OCI-LY3 (cell line): ENCODE data around the gene XPA.

Source experiments
- H2AFZ ChIP-seq: fragments of 200-600, 300-600 bp; shearing (Covaris generic); 2 replicates; pipeline ENCODE4 v1.6.0; 2014; ENCODE audit warnings: antibody characterized with exemption, low read depth, low read length
- H3K27ac ChIP-seq: fragments of 200-600, 300-600 bp; sonication (generic); 2 replicates; pipeline ENCODE4 v1.5.1; 2014; ENCODE audit warnings: mild to moderate bottlenecking, low read length, moderate library complexity, mixed read lengths
- H3K27me3 ChIP-seq: fragments of 200-600, 300-600 bp; sonication (generic); 2 replicates; pipeline ENCODE4 v1.6.1; 2014; ENCODE audit warnings: low read depth, low read length, mixed read lengths
- H3K36me3 ChIP-seq: fragments of 200-600, 300-600 bp; sonication (generic); replicated peaks from 2 replicates; pipeline ENCODE3; 2014; ENCODE audit warnings: low read depth, low read length, mixed read lengths
- H3K4me1 ChIP-seq: fragments of 300-600, 200-600 bp; sonication (generic); 2 replicates; pipeline ENCODE4 v1.6.1; 2014; ENCODE audit warnings: low read length, mixed read lengths
- H3K4me2 ChIP-seq: fragments of 200-600, 300-600 bp; sonication (generic); 2 replicates; pipeline ENCODE4 v1.6.1; 2014; ENCODE audit warnings: low read length, mixed read lengths
- H3K4me3 ChIP-seq: fragments of 300-600, 200-600 bp; sonication (generic); 2 replicates; pipeline ENCODE4 v1.5.1; 2014; ENCODE audit warnings: antibody characterized with exemption, mild to moderate bottlenecking, low read length, moderate library complexity
- H3K79me2 ChIP-seq: fragments of 300-600, 200-600 bp; shearing (Covaris generic); 2 replicates; pipeline ENCODE4 v1.6.1; 2014; ENCODE audit warnings: mild to moderate bottlenecking, low read length, mixed read lengths
- H3K9ac ChIP-seq: fragments of 300-600, 200-600 bp; shearing (Covaris generic); 2 replicates; pipeline ENCODE4 v1.6.0; 2014; ENCODE audit warnings: mild to moderate bottlenecking, low read length, moderate library complexity
- H3K9me3 ChIP-seq: fragments of 200-600, 300-600 bp; shearing (Covaris generic); 2 replicates; pipeline ENCODE4 v1.6.1; 2014; ENCODE audit warnings: low read length, mixed read lengths; ENCODE audit not compliant: insufficient read depth
- H4K20me1 ChIP-seq: fragments of 200-600, 300-600 bp; sonication (generic); 2 replicates; pipeline ENCODE4 v1.6.1; 2016; ENCODE audit warnings: low read length, mixed read lengths; ENCODE audit not compliant: insufficient read depth
- CTCF ChIP-seq: fragments of 200-600, 300-600 bp; sonication (generic); IDR thresholded peaks from 2 replicates; pipeline ENCODE4 v1.5.1; 2014; ENCODE audit warnings: antibody characterized with exemption, low read length, low read depth
- EZH2phosphoT487 ChIP-seq: fragments of 200-600 bp; shearing (Covaris generic); IDR thresholded peaks from 2 replicates; pipeline ENCODE4 v1.6.1; 2018; ENCODE audit warnings: antibody characterized with exemption, mixed run types, low read depth

The XPA gene

GRCh38 chr9:97675655-97676054 lies 21.5 kb downstream of the XPA start:
- no peaks in the 10 kb centered on the region for H3K4me1 ChIP-seq
- no peaks in the 10 kb centered on the region for H3K27me3 ChIP-seq
- peaks cover 73% of the 10 kb centered on the region for H3K36me3 ChIP-seq
- no peak overlapping the region for H3K27ac ChIP-seq
- no peak overlapping the region for H3K4me2 ChIP-seq
- no peak overlapping the region for H3K9ac ChIP-seq
- no peak overlapping the region for H2AFZ ChIP-seq
- TF ChIP-seq EZH2phosphoT487 (no peak), CTCF (no peak)
- H4K20me1 ChIP-seq: no peaks in the 10 kb centered on the region
- H3K79me2 ChIP-seq: no peaks in the 10 kb centered on the region
- no peak overlapping the region for H3K4me3 ChIP-seq
- no peaks in the 10 kb centered on the region for H3K9me3 ChIP-seq

GRCh38 chr9:97673922-97674321 lies 23.2 kb downstream of the XPA start:
- TF ChIP-seq CTCF (no peak), EZH2phosphoT487 (no peak)
- Histone ChIP-seq H3K4me1 (no peaks in the 10 kb centered on the region), H3K27me3 (no peaks in the 10 kb centered on the region), H3K4me3 (no peak overlapping the region), H3K27ac (no peak overlapping the region), H4K20me1 (no peaks in the 10 kb centered on the region), H3K36me3 (peaks cover 79% of the 10 kb centered on the region), H3K79me2 (no peaks in the 10 kb centered on the region), H3K9me3 (no peaks in the 10 kb centered on the region), H3K4me2 (no peak overlapping the region), H2AFZ (no peak overlapping the region), H3K9ac (no peak overlapping the region)

- H2AFZ ChIP-seq: no peak overlapping the region
- no peak overlapping the region for H3K27ac ChIP-seq
- H3K9ac ChIP-seq: no peak overlapping the region
- H3K9me3 ChIP-seq: no peaks in the 10 kb centered on the region
- H4K20me1 ChIP-seq: no peaks in the 10 kb centered on the region
- no peak overlapping the region for H3K4me3 ChIP-seq
- H3K4me2 ChIP-seq: no peak overlapping the region
- no peaks in the 10 kb centered on the region for H3K4me1 ChIP-seq
- TF ChIP-seq EZH2phosphoT487 (no peak), CTCF (no peak)
- H3K27me3 ChIP-seq: no peaks in the 10 kb centered on the region
- peaks cover 81% of the 10 kb centered on the region for H3K36me3 ChIP-seq
- H3K79me2 ChIP-seq: no peaks in the 10 kb centered on the region
Measured at GRCh38 chr9:97672403-97672802, 24.7 kb downstream of the XPA start.

- Histone ChIP-seq H3K9ac (no peak overlapping the region), H3K27ac (no peak overlapping the region), H3K4me3 (no peak overlapping the region), H3K36me3 (peaks cover 86% of the 10 kb centered on the region), H3K27me3 (no peaks in the 10 kb centered on the region), H3K4me1 (no peaks in the 10 kb centered on the region), H4K20me1 (no peaks in the 10 kb centered on the region), H2AFZ (no peak overlapping the region), H3K4me2 (no peak overlapping the region), H3K9me3 (no peaks in the 10 kb centered on the region), H3K79me2 (no peaks in the 10 kb centered on the region)
- TF ChIP-seq EZH2phosphoT487 (no peak), CTCF (no peak)
Measured at GRCh38 chr9:97670586-97670985, 26.6 kb downstream of the XPA start.
